ENCODE results near the gene TM4SF4. TPM values are rescaled to one million over a fixed set of nuclear protein-coding genes. Genes with fewer than 3 reads are reported as not detected.

Gene TM4SF4
- total and polyA plus RNA-seq, 7 donors = 0.92 to 17.1 (median 5.0) TPM; not detected in 1

GRCh38 chr3:149545049-149545448, 70.6 kb downstream of the TM4SF4 start:
- TF ChIP-seq EP300 (IDR thresholded peaks at IDR 0.05) (no peak), POLR2AphosphoS5 (IDR thresholded peaks at IDR 0.05) (peak in 2 of 4 donors; percentile 27 to 34), CTCF (IDR thresholded peaks at IDR 0.05) (no peak)
- H3K9me3 ChIP-seq = no peaks in the 10 kb centered on the region
- peaks cover 0 to 18% (median 9%) of the 10 kb centered on the region in 4 donors for H3K36me3 ChIP-seq
- H3K4me1 ChIP-seq = peaks cover 0 to 84% (median 73%) of the 10 kb centered on the region in 4 donors
- no peaks in the 10 kb centered on the region for H3K27me3 ChIP-seq
- intact Hi-C loops (cut with DNase I) = loop anchor here (5.0 kb wide), 1 partner anchor 112 kb away; the partner anchor contains the start of gene WWTR1
- peak overlapping the region; percentile 28 to 87 (median 82) for H3K27ac ChIP-seq
- no peak for DNase-seq
- no peak overlapping the region for H3K4me3 ChIP-seq
- 94 to 98% methylated on average over 2 of the region's 2 CpGs for WGBS, 2 donors

GRCh38 chr3:149547413-149547812, 72.9 kb downstream of the TM4SF4 start:
- intact Hi-C loops (cut with DNase I) = loop anchor here (5.0 kb wide), 1 partner anchor 110 kb away; the partner anchor contains the start of gene WWTR1
- no peaks in the 10 kb centered on the region for H3K9me3 ChIP-seq
- peak; percentile 93 for DNase-seq
- H3K4me3 ChIP-seq = peak overlapping the region in 2 of 4 donors; percentile 0 to 2
- H3K27me3 ChIP-seq = no peaks in the 10 kb centered on the region
- WGBS, 2 donors = 71 to 78% methylated on average over 9 of the region's 9 CpGs
- peaks cover 0 to 91% (median 78%) of the 10 kb centered on the region in 4 donors for H3K4me1 ChIP-seq
- H3K36me3 ChIP-seq = peaks cover 0 to under 1% (median 0%) of the 10 kb centered on the region in 4 donors
- peak overlapping the region; percentile 78 to 87 (median 82) for H3K27ac ChIP-seq
- TF ChIP-seq CTCF (IDR thresholded peaks at IDR 0.05) (no peak), POLR2AphosphoS5 (IDR thresholded peaks at IDR 0.05) (peak in 3 of 4 donors; percentile 48 to 68 (median 57))

DNA sequence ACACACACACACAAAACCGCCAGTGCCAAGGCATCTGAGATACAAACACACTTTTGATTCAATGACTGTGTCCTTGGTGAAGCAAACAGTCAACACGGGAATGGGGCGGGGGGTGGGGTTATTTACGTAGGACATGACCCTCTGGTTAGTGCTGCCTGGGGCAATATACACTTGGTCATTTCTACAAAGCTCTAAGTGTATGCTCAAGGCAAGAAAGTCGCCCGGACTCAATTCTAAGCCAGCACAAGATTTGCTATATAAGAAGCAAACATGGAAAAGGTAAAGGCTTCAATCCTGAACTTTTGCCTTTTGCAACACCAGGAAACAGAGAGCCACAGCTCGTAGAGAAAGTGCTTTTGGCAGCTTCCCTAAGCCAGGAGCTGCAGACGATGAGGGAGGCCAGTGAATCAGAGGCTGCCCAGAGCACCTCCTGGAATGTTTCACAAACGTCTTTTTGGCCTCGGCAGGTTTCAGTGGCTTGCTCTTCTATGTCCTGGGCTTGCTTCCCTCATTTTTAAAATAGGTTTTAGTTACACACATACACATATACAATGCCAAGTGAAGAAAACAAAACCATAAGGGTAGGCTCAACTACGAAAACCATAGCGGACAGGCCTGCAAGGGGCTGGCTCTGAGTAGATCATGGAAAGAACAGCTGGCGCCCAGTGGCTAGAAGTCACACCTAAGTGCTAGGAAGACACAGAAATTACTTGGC, 73.6 kb downstream of the TM4SF4 start:
- Histone ChIP-seq H3K36me3 (no peaks in the 10 kb centered on the region), H3K27me3 (no peaks in the 10 kb centered on the region), H3K27ac (peak overlapping the region; percentile 78 to 87 (median 82)), H3K9me3 (no peaks in the 10 kb centered on the region), H3K4me3 (peak overlapping the region in 1 of 4 donors; percentile 2), H3K4me1 (peaks cover 0 to 91% (median 78%) of the 10 kb centered on the region in 4 donors)
- TF ChIP-seq POLR2AphosphoS5 (IDR thresholded peaks at IDR 0.05) = peak; percentile 93 to 98 (median 96)
- no peak for TF ChIP-seq CTCF (IDR thresholded peaks at IDR 0.05)
- TF ChIP-seq EP300 (IDR thresholded peaks at IDR 0.05) = peak in 3 of 4 donors; percentile 71 to 89 (median 83)
- no peak for TF ChIP-seq POLR2A (IDR thresholded peaks at IDR 0.05)
- intact Hi-C loops (cut with DNase I) = loop anchor here (5.0 kb wide), 1 partner anchor 109 kb away; the partner anchor contains the start of gene WWTR1
- DNase-seq = peak; percentile 94
- 30 to 59% methylated on average over 13 of the region's 13 CpGs for WGBS, 2 donors

DNA sequence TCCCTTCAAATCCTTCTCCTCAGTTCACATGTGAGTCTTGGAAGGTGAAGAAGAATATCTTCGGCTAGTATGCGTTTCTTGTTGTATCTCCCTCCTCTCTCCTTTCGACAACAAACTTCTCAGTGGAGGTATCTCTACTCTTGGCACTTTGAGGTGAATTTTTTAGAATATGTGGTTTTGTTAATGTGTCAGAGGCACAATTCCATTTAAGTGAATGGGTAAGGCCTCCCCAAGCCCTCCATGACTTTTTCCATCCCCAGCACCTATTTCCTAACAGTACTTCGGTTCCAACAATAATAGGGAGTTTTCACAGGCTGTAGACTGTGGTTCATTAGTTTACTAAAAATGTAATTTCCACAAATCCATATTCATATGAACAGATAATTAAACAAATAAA, 74.2 kb downstream of the TM4SF4 start:
- intact Hi-C loops (cut with DNase I) = loop anchor here (5.0 kb wide), 1 partner anchor 109 kb away; the partner anchor contains the start of gene WWTR1
- Histone ChIP-seq H3K4me3 (no peak overlapping the region), H3K36me3 (no peaks in the 10 kb centered on the region), H3K9me3 (no peaks in the 10 kb centered on the region), H3K27me3 (no peaks in the 10 kb centered on the region), H3K27ac (peak overlapping the region; percentile 78 to 87 (median 82)), H3K4me1 (peaks cover 0 to 96% (median 82%) of the 10 kb centered on the region in 4 donors)
- no peak for TF ChIP-seq POLR2AphosphoS5 (IDR thresholded peaks at IDR 0.05)
- TF ChIP-seq POLR2A (IDR thresholded peaks at IDR 0.05) = no peak
- TF ChIP-seq EP300 (IDR thresholded peaks at IDR 0.05) = no peak
- TF ChIP-seq CTCF (IDR thresholded peaks at IDR 0.05) = no peak
- DNase-seq = no peak
- WGBS, 2 donors = 93 to 95% methylated on average over 4 of the region's 4 CpGs

Measured in sigmoid colon (tissue), 7 donors.